ENCODE data around the gene NPTX1. TPM values are rescaled to one million over a fixed set of nuclear protein-coding genes. Genes with fewer than 3 reads are reported as not detected.

Gene NPTX1
- total RNA-seq, 1 experiment from 2014 or later: 1.6 TPM

- DNase-seq: no peak
- no peaks in the 10 kb centered on the region for H3K36me3 ChIP-seq (replicated peaks; ENCODE audit: control insufficient read depth, insufficient read depth, low read length)
- no peak overlapping the region for H3K4me3 ChIP-seq (ENCODE audit: insufficient read depth, low read depth, low read length)
- no peaks in the 10 kb centered on the region for H3K27me3 ChIP-seq (ENCODE audit: control insufficient read depth, insufficient read depth, low read length)
Observed at GRCh38 chr17:80466188-80466705, 10.2 kb downstream of the NPTX1 start.

- H3K27me3 ChIP-seq (ENCODE audit: control insufficient read depth, insufficient read depth, low read length): no peaks in the 10 kb centered on the region
- no peaks in the 10 kb centered on the region for H3K36me3 ChIP-seq (replicated peaks; ENCODE audit: control insufficient read depth, insufficient read depth, low read length)
- DNase-seq: no peak
- no peak overlapping the region for H3K4me3 ChIP-seq (ENCODE audit: insufficient read depth, low read depth, low read length)
Observed at GRCh38 chr17:80465327-80465974, 11.0 kb downstream of the NPTX1 start.

- DNase-seq: no peak
- H3K36me3 ChIP-seq (replicated peaks; ENCODE audit: control insufficient read depth, insufficient read depth, low read length): no peaks in the 10 kb centered on the region
- H3K4me3 ChIP-seq (ENCODE audit: insufficient read depth, low read depth, low read length): no peak overlapping the region
- H3K27me3 ChIP-seq (ENCODE audit: control insufficient read depth, insufficient read depth, low read length): no peaks in the 10 kb centered on the region
Observed at GRCh38 chr17:80464486-80464885, 11.9 kb downstream of the NPTX1 start.

- H3K36me3 ChIP-seq (replicated peaks; ENCODE audit: control insufficient read depth, insufficient read depth, low read length): no peaks in the 10 kb centered on the region
- H3K4me3 ChIP-seq (ENCODE audit: insufficient read depth, low read depth, low read length): no peak overlapping the region
- H3K27me3 ChIP-seq (ENCODE audit: control insufficient read depth, insufficient read depth, low read length): no peaks in the 10 kb centered on the region
- DNase-seq: no peak
Observed at GRCh38 chr17:80463784-80464400, 12.5 kb downstream of the NPTX1 start.

- Histone ChIP-seq H3K4me3 (ENCODE audit: insufficient read depth, low read depth, low read length) (no peak overlapping the region), H3K36me3 (replicated peaks; ENCODE audit: control insufficient read depth, insufficient read depth, low read length) (no peaks in the 10 kb centered on the region), H3K27me3 (ENCODE audit: control insufficient read depth, insufficient read depth, low read length) (no peaks in the 10 kb centered on the region; the same call in 1 of the 2 replicates)
- DNase-seq: peak; percentile 85
Observed at GRCh38 chr17:80461528-80462160, 14.8 kb downstream of the NPTX1 start.

GRCh38 chr17:80460429-80460834, 16.0 kb downstream of the NPTX1 start:
- Histone ChIP-seq H3K36me3 (replicated peaks; ENCODE audit: control insufficient read depth, insufficient read depth, low read length) (no peaks in the 10 kb centered on the region), H3K27me3 (ENCODE audit: control insufficient read depth, insufficient read depth, low read length) (no peaks in the 10 kb centered on the region; the same call in 1 of the 2 replicates), H3K4me3 (ENCODE audit: insufficient read depth, low read depth, low read length) (no peak overlapping the region)
- DNase-seq: no peak

- Histone ChIP-seq H3K4me3 (ENCODE audit: insufficient read depth, low read depth, low read length) (no peak overlapping the region), H3K27me3 (ENCODE audit: control insufficient read depth, insufficient read depth, low read length) (no peaks in the 10 kb centered on the region; the same call in 1 of the 2 replicates), H3K36me3 (replicated peaks; ENCODE audit: control insufficient read depth, insufficient read depth, low read length) (no peaks in the 10 kb centered on the region)
- DNase-seq: no peak
Observed at GRCh38 chr17:80459234-80459633, 17.2 kb downstream of the NPTX1 start.

- no peak for DNase-seq
- H3K27me3 ChIP-seq (ENCODE audit: control insufficient read depth, insufficient read depth, low read length): no peaks in the 10 kb centered on the region; the same call in 1 of the 2 replicates
- H3K36me3 ChIP-seq (replicated peaks; ENCODE audit: control insufficient read depth, insufficient read depth, low read length): no peaks in the 10 kb centered on the region
- no peak overlapping the region for H3K4me3 ChIP-seq (ENCODE audit: insufficient read depth, low read depth, low read length)
Observed at GRCh38 chr17:80458016-80458415, 18.4 kb downstream of the NPTX1 start.

GRCh38 chr17:80457236-80457856, 19.1 kb downstream of the NPTX1 start:
- no peaks in the 10 kb centered on the region for H3K36me3 ChIP-seq (replicated peaks; ENCODE audit: control insufficient read depth, insufficient read depth, low read length)
- no peak overlapping the region for H3K4me3 ChIP-seq (ENCODE audit: insufficient read depth, low read depth, low read length)
- no peak for DNase-seq
- H3K27me3 ChIP-seq (ENCODE audit: control insufficient read depth, insufficient read depth, low read length): no peaks in the 10 kb centered on the region; the same call in 1 of the 2 replicates

GRCh38 chr17:80456465-80457235, 19.8 kb downstream of the NPTX1 start:
- H3K4me3 ChIP-seq (ENCODE audit: insufficient read depth, low read depth, low read length): no peak overlapping the region
- no peaks in the 10 kb centered on the region; the same call in 1 of the 2 replicates for H3K27me3 ChIP-seq (ENCODE audit: control insufficient read depth, insufficient read depth, low read length)
- DNase-seq: no peak
- no peaks in the 10 kb centered on the region for H3K36me3 ChIP-seq (replicated peaks; ENCODE audit: control insufficient read depth, insufficient read depth, low read length)

GRCh38 chr17:80455784-80456183, 20.6 kb downstream of the NPTX1 start:
- no peaks in the 10 kb centered on the region for H3K36me3 ChIP-seq (replicated peaks; ENCODE audit: control insufficient read depth, insufficient read depth, low read length)
- no peaks in the 10 kb centered on the region; the same call in 1 of the 2 replicates for H3K27me3 ChIP-seq (ENCODE audit: control insufficient read depth, insufficient read depth, low read length)
- peak; percentile 73 for DNase-seq
- no peak overlapping the region for H3K4me3 ChIP-seq (ENCODE audit: insufficient read depth, low read depth, low read length)

- H3K27me3 ChIP-seq (ENCODE audit: control insufficient read depth, insufficient read depth, low read length): no peaks in the 10 kb centered on the region; the same call in 1 of the 2 replicates
- no peaks in the 10 kb centered on the region for H3K36me3 ChIP-seq (replicated peaks; ENCODE audit: control insufficient read depth, insufficient read depth, low read length)
- peak overlapping the region; percentile 95 for H3K4me3 ChIP-seq (ENCODE audit: insufficient read depth, low read depth, low read length)
- peak; percentile 97 for DNase-seq
Observed at GRCh38 chr17:80455336-80455710, 21.1 kb downstream of the NPTX1 start.

- Histone ChIP-seq H3K4me3 (ENCODE audit: insufficient read depth, low read depth, low read length) (peak overlapping the region; percentile 95), H3K36me3 (replicated peaks; ENCODE audit: control insufficient read depth, insufficient read depth, low read length) (no peaks in the 10 kb centered on the region), H3K27me3 (ENCODE audit: control insufficient read depth, insufficient read depth, low read length) (no peaks in the 10 kb centered on the region; the same call in 1 of the 2 replicates)
- DNase-seq: peak; percentile 99
Observed at GRCh38 chr17:80454557-80455335, 21.7 kb downstream of the NPTX1 start.
